HPDE6-E6E7 (cell line): ENCODE data around the gene ITFG1.

Source experiments
- DNase-seq: peaks from one replicate; pipeline ENCODE4 v3.0.0; 2011; ENCODE audit warnings: missing footprints; ENCODE audit errors: extremely low spot score

Gene ITFG1

DNA sequence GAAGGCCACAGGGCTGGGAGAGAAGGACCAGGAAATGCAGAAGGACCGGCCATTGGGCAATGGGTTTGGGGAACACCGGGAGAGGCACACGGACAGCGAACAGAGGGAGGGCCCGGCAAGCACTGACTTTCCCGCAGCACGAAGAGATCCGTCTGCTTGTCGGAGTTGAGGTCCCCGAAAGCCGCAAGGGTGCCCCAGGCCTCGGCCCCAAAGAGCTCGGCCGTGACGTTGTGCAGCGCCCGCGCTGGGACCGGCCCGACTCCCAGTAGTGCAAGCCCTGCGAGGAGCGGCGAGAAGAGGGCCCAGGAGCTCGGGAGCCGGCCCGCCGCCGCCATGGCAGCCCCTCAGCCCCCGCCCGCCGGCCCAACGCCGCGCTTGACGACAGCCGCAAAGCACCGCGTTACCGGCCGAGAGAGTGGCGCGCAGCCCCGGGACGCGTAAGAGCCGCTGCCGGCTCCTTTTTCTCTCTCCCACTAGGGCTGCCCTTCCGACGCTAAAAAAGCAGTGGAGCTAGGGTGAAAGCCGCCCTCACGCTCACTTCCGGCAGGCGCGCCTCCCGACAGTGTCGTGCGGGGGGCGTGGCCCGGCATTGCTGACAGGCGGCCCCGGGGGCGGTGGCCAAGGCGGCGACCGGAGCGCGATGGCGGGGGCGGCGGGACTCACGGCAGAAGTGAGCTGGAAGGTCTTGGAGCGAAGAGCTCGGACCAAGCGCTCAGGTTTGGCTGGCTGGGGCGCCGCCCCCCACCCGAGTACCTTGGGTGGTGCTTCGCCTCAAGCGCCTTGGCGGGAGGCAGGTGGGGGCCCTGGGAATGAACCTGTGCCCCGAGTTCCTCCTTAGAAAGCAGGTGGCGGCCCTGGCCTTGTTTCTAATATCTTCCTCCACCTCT is at the start of gene ITFG1, which contains the start of gene PHKB:
TSS of gene ITFG1 (minus strand) at position 353 of the 887 bp plus-strand sequence. CDS start at position 335, 18 bp downstream.
TSS of gene PHKB (plus strand) at position 621 of the 887 bp plus-strand sequence. CDS start at position 641, 20 bp downstream.
- DNase-seq, result peak; percentile 68

DNA sequence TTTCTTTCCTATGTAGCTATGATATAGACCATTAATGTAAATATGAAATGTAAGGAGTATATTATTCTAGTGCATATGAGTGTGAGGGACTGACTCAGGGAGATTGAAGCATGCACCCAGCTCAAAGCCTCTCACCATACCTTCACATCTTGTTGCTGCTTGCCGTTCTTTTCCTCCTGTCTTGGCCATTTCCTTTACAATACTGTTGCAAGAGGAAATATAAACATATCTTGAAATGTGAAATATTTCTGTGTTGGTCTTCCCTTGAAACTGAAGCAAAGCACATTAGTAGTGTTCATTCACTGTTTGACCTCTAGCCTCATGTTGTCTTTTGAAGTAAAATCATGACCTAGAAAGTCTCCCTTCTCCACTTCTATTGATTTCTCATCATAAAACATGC is 46.8 kb upstream of the ITFG1 start:
- no peak for DNase-seq

DNA sequence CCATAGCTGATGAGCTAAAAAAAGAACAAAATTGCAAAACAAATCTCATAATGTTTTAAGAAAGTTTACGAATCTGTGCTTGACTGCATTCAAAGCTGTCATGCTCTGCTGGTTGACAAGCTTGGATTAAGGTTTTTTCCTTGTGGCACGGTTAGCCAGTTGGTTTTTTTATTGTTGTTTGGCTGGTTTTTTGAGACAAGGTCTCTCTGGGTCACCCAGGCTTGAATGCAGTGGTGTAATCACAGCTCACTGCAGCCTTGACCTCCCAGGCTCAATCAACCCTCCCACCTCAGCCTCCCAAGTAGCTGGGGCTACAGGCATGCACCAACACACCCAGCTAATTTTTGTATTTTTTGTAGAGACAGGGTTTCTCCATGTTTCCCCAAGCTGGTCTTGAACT is 45.9 kb upstream of the ITFG1 start:
- DNase-seq, result no peak

DNA sequence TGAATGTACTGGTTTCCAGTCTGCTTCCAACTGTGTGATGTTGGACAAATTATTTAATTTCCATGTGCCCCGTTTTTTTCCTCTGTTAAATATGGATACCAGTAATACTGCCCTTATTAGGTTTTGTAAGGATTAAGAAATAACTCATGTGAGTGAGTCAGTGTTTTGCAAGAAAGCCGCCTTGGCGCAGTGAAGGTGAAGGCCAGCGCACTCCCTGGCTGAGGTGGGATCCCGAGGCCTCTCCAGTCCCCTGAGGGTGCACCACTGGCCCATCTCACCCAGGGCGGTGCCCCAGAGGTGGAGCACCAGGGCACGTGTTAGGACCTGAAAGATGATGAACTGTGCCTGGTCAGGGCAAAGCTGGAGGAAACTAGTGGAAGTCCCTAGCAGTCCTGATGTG is 43.7 kb upstream of the ITFG1 start:
- peak; percentile 23 for DNase-seq

DNA sequence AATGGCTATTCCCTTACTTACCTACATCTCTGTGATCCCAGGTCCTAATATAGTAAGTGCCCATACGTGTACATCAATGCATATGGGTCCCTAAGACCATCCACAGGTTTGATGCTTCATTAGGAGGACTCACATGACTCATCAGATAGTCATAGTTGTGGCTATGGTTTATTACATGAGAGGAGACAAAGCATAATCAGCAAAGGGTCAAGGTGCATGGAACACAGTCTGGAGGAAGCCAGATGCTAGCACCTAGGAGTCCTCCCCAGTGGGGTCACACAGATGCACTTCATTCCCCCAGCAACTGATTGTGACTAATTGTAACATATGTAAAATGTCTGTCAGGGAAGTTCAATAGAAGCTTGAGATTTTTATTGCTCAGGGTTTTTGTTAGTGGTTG is 43.1 kb upstream of the ITFG1 start:
- peak; percentile 37 for DNase-seq

DNA sequence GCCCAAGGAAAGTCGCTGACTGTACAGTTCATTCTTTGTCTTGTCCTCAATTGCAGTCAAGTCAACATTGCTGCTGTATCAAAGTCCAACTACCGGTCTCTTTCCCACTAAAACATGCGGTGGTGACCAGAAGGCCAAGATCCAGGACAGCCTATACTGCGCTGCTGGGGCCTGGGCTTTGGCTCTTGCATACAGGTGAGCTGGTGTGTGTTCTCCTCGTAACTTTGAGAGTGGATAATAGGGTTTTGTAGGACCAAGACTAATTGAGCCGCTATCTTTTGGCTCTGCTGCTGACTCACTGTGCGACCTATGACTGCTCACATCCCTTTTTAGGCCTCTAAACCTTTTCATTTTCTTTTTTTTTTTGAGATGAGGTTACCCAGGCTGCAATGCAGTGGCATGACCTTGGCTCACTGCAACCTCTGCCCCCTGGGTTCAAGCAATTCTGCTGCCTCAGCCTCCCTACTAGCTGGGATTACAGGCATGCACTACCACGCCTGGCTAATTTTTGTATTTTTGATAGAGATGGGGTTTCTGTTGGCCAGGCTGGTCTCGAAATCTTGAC is 38.9 kb upstream of the ITFG1 start:
- no peak for DNase-seq

DNA sequence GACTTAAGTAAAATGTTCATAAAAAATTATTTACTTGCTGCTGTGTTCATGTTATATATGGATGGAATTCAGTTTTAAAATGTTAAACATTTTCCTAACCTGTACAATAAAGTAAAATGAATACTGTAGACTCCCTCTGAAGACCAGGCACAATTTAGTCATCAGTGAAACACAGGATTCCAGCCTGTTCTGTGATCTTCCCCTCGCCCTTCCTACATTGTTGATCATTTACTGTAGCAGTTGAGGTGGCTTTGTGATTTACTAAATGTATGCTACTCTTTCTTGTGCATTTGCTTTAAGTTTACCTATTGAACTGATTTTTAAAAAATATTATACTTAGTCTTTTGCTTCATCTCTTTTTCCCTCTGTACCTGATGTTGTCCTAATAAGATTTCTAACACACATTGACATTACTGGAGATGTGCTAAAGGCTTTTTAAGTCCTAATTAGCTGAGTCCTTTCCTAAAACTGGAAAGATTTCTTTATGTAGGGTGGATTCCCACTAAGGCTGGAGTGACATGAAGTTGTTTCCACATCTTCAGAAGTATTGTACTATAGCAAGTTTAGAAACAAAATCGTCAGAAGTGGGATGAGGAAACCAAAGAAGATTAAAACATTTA is 38.3 kb upstream of the ITFG1 start:
- DNase-seq, result no peak

- DNase-seq, result no peak
Measured at GRCh38 chr16:47493381-47494337, 32.8 kb upstream of the ITFG1 start.

DNA sequence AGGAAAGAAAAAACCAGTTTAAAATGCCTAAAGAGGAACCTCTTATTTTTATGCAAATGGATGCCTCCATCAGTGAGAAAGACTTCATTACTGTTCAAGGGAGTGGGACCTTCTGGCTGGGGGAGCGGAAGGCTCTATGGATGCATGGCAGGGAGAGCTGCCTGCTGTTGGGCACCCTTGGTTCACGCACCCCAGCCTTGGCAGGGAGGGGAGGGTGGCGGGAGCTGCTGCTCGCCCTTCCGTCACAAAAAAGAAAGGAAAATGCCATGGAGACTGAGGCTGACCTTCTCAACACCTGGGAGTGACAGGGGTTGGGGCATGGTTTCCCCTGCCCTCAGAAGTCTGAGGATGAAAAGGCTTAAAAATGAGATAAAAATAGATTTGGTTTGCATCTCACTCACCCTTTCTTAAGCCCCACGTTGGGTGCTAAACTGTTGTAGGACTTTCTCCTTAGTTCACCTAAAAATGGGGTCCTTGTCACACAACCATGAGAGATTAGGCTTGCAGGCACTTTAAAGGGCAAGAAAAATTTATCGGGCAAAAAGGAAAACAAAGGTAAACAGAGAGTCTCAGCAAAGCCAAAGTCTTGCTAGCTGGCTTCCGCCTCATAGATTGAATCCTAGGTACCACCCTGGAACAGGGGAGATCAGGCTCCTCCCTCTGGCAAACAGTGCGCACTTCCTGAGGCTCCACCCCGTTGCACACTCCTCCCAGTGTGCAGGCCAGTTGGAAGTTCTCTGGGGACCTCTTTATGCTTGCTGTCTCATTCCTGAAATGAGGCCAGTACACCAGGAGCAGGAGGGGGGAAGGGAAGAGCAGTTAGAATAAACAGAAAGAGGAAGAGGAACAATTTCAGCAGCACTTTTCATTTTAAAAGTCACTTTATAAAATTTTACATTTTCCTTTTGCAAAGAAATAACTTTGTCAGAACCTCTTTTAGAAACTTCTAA is 31.8 kb upstream of the ITFG1 start:
- no peak for DNase-seq

DNA sequence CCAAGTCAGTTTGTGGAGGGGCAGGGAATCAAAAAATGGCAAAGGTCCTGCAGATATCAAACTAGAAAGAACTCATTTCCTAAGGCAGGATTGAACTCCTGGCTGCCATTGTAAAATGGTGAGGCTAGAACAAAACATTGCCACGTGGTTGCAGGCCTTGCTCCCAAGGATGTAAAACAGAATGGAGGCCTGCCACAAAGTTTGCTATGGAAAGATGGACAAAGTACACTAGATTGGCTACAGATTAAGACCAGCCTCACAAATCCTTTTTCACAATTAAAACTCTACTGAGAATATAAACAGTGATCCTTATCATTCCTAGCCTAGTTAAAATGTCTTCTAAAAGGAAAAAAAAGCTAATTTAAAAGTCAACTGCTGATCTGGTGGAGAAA is 31.2 kb upstream of the ITFG1 start:
- DNase-seq, result no peak

- DNase-seq, result no peak
Measured at GRCh38 chr16:47490471-47490870, 29.6 kb upstream of the ITFG1 start.

DNA sequence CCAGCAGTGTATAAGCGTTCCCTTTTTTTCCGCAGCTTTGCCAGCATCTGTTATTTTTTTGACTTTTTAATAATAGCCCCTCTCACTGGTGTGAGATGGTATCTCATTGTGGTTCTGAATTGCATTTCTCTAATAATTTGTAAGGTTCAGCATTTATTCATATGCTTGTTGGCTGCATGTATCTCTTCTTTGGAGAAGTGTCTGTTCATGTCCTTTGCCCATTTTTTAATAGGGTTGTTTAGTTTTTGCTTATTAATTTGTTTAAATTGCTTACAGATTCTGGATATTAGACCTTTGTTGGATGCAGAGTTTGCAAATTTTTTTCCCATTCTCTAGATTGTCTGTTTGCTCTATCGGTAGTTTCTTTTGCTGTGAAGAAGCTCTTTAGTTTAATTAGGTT is 27.2 kb upstream of the ITFG1 start:
- DNase-seq, result no peak

GRCh38 chr16:47486856-47487255 is 26.0 kb upstream of the ITFG1 start:
- no peak for DNase-seq

GRCh38 chr16:47483616-47484015 is 22.8 kb upstream of the ITFG1 start:
- DNase-seq, result no peak

- no peak for DNase-seq
Measured at GRCh38 chr16:47481698-47482374, 21.0 kb upstream of the ITFG1 start.

DNA sequence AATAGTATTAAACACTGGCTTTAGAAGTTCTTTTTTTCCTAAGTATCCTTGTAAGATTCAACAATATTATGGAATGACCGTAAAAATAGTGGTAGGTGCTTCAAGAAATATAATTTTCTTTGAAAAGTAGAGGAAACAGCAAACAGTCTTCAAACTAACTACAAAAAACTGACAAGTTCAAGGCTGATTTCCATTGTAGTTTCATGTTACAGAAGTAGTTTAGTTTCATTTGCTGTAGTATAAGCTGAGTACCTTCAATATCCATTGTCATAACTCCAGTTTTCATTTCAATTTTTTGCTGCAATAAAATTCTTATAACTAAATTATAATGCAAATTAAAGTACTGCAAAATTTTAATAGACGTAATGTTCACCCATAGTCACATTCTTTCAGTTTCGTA is 19.5 kb upstream of the ITFG1 start:
- DNase-seq, result no peak

GRCh38 chr16:47477679-47478078 is 16.8 kb upstream of the ITFG1 start:
- DNase-seq, result peak; percentile 49

GRCh38 chr16:47476654-47477345 is 15.9 kb upstream of the ITFG1 start:
- DNase-seq, result no peak

- no peak for DNase-seq
Measured at GRCh38 chr16:47475786-47476185, 14.9 kb upstream of the ITFG1 start.
